KOPT-K1 (cell line): Measurements from ENCODE around the gene ANK3.

Source experiments
- H3K27ac ChIP-seq: fragments of 200-600 bp; sonication (generic); 2 replicates; pipeline ENCODE4 v1.5.1; 2016; ENCODE audit warnings: antibody characterized with exemption, mild to moderate bottlenecking, low read depth, low read length; ENCODE audit not compliant: poor library complexity, severe bottlenecking
- H3K36me3 ChIP-seq: fragments of 200-600 bp; sonication (generic); 2 replicates; pipeline ENCODE4 v1.5.1; 2017; ENCODE audit warnings: antibody characterized with exemption, mild to moderate bottlenecking, low read length, moderate library complexity; ENCODE audit not compliant: insufficient read depth
- H3K9me3 ChIP-seq: fragments of 200-600 bp; sonication (generic); 2 replicates; pipeline ENCODE4 v1.5.1; 2017; ENCODE audit warnings: antibody characterized with exemption, low read length, mild to moderate bottlenecking; ENCODE audit not compliant: insufficient read depth, poor library complexity, severe bottlenecking

ANK3 gene

GRCh38 chr10:60147025-60147424 lies 242.7 kb downstream of the ANK3 start:
- H3K9me3 ChIP-seq = no peaks in the 10 kb centered on the region
- H3K27ac ChIP-seq = no peak overlapping the region
- H3K36me3 ChIP-seq = no peaks in the 10 kb centered on the region

DNA sequence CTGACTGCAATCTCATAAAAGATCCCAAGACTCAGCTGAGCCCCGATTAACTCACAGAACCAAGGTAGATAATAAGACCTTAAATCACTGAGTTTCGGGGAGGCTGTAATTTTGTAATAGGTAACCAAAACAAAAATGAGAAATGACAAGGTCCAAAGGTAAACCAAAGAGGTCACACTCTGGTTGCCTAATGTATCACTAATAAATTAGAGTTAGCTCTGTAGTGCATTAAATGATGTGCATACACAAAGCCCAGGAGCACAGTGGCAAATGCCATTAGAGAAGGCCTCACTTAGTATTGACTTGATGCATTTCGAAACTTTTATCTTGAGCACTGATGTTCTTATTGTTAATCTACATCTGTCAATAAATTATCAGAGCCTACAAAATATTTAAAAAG lies 245.6 kb downstream of the ANK3 start:
- no peak overlapping the region for H3K27ac ChIP-seq
- H3K36me3 ChIP-seq = no peaks in the 10 kb centered on the region
- no peaks in the 10 kb centered on the region for H3K9me3 ChIP-seq

DNA sequence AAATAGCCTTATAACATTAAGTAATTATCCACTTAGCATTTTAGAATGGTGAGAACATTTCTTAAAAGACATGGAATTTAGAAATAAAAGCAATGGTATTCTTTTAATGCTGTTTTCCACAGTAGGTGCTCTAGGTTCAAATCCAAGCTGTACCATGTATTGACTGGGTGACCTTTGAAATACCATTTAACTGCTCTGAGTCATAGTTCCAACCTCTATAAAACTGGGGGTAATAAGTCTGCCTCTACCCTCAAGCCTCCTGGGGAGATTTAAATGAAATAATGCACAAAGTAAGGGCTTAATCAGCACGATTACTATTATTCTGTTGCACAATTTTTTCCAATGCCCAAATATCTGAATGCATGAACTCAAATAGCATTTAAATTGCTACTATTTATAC lies 246.9 kb downstream of the ANK3 start:
- Histone ChIP-seq H3K9me3 (no peaks in the 10 kb centered on the region), H3K36me3 (no peaks in the 10 kb centered on the region), H3K27ac (no peak overlapping the region)

DNA sequence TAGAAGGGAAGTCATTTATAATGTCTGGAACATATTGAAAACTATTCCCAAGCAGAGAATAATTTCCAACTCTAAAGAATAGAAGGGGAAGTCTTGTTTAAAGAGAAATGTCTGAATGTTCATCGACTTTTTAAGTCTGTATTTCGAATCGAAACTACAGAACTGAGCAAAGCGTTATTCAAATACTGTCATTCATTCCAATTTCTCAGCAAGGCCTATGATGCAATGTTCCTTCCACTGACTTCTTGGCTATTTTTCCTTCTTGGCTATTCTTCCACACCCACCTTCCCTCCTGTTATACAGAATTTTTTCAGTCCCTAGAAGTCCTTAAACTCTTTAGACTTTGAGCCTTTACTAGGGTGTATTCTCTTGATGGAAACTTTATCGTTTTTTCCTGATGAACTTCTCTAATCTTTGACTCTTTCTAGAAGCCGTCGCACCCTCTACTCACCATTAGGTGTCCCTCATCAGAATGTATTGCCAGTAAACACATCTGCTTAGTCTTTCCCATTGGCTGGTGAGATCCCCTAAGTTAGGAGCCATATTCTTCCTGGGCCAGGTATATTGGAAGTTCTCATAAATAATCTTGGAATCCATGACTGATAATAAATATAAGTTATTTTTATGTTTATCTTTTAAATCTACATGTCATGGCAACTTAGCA lies 247.6 kb downstream of the ANK3 start:
- no peak overlapping the region for H3K27ac ChIP-seq
- no peaks in the 10 kb centered on the region for H3K9me3 ChIP-seq
- no peaks in the 10 kb centered on the region for H3K36me3 ChIP-seq

- no peak overlapping the region for H3K27ac ChIP-seq
Measured at GRCh38 chr10:60140651-60141632, 248.7 kb downstream of the ANK3 start.

GRCh38 chr10:60139798-60140566 lies 249.7 kb downstream of the ANK3 start:
- no peaks in the 10 kb centered on the region for H3K9me3 ChIP-seq
- H3K36me3 ChIP-seq = no peaks in the 10 kb centered on the region
- H3K27ac ChIP-seq = no peak overlapping the region

More at GRCh38 chr10:60140651-60141632, 248.7 kb downstream of the ANK3 start:
- H3K9me3 ChIP-seq = no peaks in the 10 kb centered on the region
- H3K36me3 ChIP-seq = no peaks in the 10 kb centered on the region

GRCh38 chr10:60139290-60139689 lies 250.4 kb downstream of the ANK3 start:
- Histone ChIP-seq H3K27ac (no peak overlapping the region), H3K36me3 (no peaks in the 10 kb centered on the region), H3K9me3 (no peaks in the 10 kb centered on the region)

- H3K9me3 ChIP-seq = no peaks in the 10 kb centered on the region
- H3K36me3 ChIP-seq = no peaks in the 10 kb centered on the region
- H3K27ac ChIP-seq = no peak overlapping the region
Measured at GRCh38 chr10:60138842-60139241, 250.8 kb downstream of the ANK3 start.

- no peaks in the 10 kb centered on the region for H3K36me3 ChIP-seq
- H3K9me3 ChIP-seq = no peaks in the 10 kb centered on the region
- H3K27ac ChIP-seq = no peak overlapping the region
Measured at GRCh38 chr10:60138026-60138425, 251.6 kb downstream of the ANK3 start.

GRCh38 chr10:60137292-60137992 lies 252.2 kb downstream of the ANK3 start:
- no peaks in the 10 kb centered on the region for H3K36me3 ChIP-seq
- H3K27ac ChIP-seq = no peak overlapping the region
- no peaks in the 10 kb centered on the region for H3K9me3 ChIP-seq

DNA sequence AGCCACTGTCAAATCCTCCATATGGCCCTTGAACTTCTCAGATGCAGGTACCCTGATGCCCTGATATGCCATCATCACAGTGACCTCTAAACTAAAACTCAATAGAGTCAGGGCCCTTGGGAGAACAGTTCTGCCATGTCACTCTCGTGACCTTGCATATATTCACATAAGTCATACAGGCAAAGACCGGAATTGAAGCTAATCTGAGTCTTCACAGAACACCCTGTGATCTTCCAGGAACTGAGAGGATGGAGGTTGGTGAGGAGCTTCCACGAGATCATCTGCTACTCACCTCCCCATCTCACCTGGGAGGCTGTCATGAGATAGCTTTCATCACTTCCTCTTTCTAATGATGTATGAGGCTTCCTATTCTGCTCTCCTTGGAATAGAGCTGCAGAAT lies 254.7 kb downstream of the ANK3 start:
- Histone ChIP-seq H3K27ac (no peak overlapping the region), H3K36me3 (no peaks in the 10 kb centered on the region), H3K9me3 (no peaks in the 10 kb centered on the region)

- H3K9me3 ChIP-seq = no peaks in the 10 kb centered on the region
- H3K36me3 ChIP-seq = no peaks in the 10 kb centered on the region
- no peak overlapping the region for H3K27ac ChIP-seq
Measured at GRCh38 chr10:60134548-60134947, 255.1 kb downstream of the ANK3 start.

- Histone ChIP-seq H3K9me3 (no peaks in the 10 kb centered on the region), H3K27ac (no peak overlapping the region), H3K36me3 (no peaks in the 10 kb centered on the region)
Measured at GRCh38 chr10:60130130-60130579, 259.5 kb downstream of the ANK3 start.

- no peak overlapping the region for H3K27ac ChIP-seq
- no peaks in the 10 kb centered on the region for H3K9me3 ChIP-seq
- H3K36me3 ChIP-seq = no peaks in the 10 kb centered on the region
Measured at GRCh38 chr10:60125895-60126294, 263.8 kb downstream of the ANK3 start.
